NCI-H446 (cell line): ENCODE data around the gene TULP4.
A peak's percentile ranks its signal among the peaks of the same experiment; 100 is the strongest.
"Not testable (repeated sequence)": the region's sequence is repeated elsewhere in the genome, so short reads cannot be mapped to it uniquely, and the experiment has no call there.

ENCODE experiments used
- DNase-seq, 2 experiments: peaks; one replicate each; lab custom pipeline; 2025; lab: John Stamatoyannopoulos, UW

Gene TULP4

GRCh38 chr6:158502263-158502950, 190.1 kb downstream of the TULP4 start:
- DNase-seq: no peak

GRCh38 chr6:158503222-158503621, 191.0 kb downstream of the TULP4 start:
- DNase-seq: no peak

- DNase-seq: no peak
These were observed 191.6 kb downstream of the TULP4 start for GRCh38 chr6:158503846-158504245.

- no peak for DNase-seq
These were observed 192.9 kb downstream of the TULP4 start for GRCh38 chr6:158505194-158505593.

GRCh38 chr6:158506601-158507000, 194.3 kb downstream of the TULP4 start:
- DNase-seq: no peak

GRCh38 chr6:158507174-158507573, 194.9 kb downstream of the TULP4 start:
- DNase-seq: no peak

GRCh38 chr6:158508450-158508849, 196.2 kb downstream of the TULP4 start:
- no peak for DNase-seq

- no peak for DNase-seq
These were observed 197.2 kb downstream of the TULP4 start for GRCh38 chr6:158509465-158509864.

- no peak for DNase-seq
These were observed 200.5 kb downstream of the TULP4 start for GRCh38 chr6:158512809-158513208.

GRCh38 chr6:158514176-158514575, 201.9 kb downstream of the TULP4 start:
- no peak for DNase-seq

- no peak for DNase-seq
These were observed 202.7 kb downstream of the TULP4 start for GRCh38 chr6:158514991-158515390.

- no peak for DNase-seq
These were observed 203.8 kb downstream of the TULP4 start for GRCh38 chr6:158516098-158516497.

- no peak for DNase-seq
These were observed 204.8 kb downstream of the TULP4 start for GRCh38 chr6:158517038-158517437.

- no peak for DNase-seq
These were observed 205.3 kb downstream of the TULP4 start for GRCh38 chr6:158517581-158517980.

GRCh38 chr6:158518191-158519127, 206.2 kb downstream of the TULP4 start:
- DNase-seq: peak in 1 of 2 experiments; percentile 20

- no peak for DNase-seq
These were observed 207.0 kb downstream of the TULP4 start for GRCh38 chr6:158519300-158519699.

- DNase-seq: no peak
These were observed 207.5 kb downstream of the TULP4 start for GRCh38 chr6:158519761-158520160.

GRCh38 chr6:158520975-158521374, 208.7 kb downstream of the TULP4 start:
- DNase-seq: not testable (repeated sequence)

- no peak for DNase-seq
These were observed 209.5 kb downstream of the TULP4 start for GRCh38 chr6:158521759-158522158.

- no peak for DNase-seq
These were observed 210.4 kb downstream of the TULP4 start for GRCh38 chr6:158522616-158523015.

GRCh38 chr6:158524311-158524710, 212.0 kb downstream of the TULP4 start:
- no peak for DNase-seq

- DNase-seq: not testable (repeated sequence)
These were observed 215.6 kb downstream of the TULP4 start for GRCh38 chr6:158527858-158528257.

GRCh38 chr6:158528826-158529225, 216.6 kb downstream of the TULP4 start:
- no peak for DNase-seq
